NCI-H446 (cell line): Measurements from ENCODE around the gene MED12L.
"Not testable (repeated sequence)": the region's sequence is repeated elsewhere in the genome, so short reads cannot be mapped to it uniquely, and the experiment has no call there.

ENCODE experiments used
- DNase-seq, 2 experiments: peaks; one replicate each; lab custom pipeline; 2025; lab: John Stamatoyannopoulos, UW

Gene MED12L

GRCh38 chr3:151144016-151144415 is 58.6 kb downstream of the MED12L start:
- DNase-seq = no peak

GRCh38 chr3:151144760-151145159 is 59.3 kb downstream of the MED12L start:
- no peak for DNase-seq

- DNase-seq = no peak
These were observed 60.2 kb downstream of the MED12L start for GRCh38 chr3:151145713-151146070.

- DNase-seq = peak; percentile 47 to 81
These were observed 60.7 kb downstream of the MED12L start for GRCh38 chr3:151146071-151146730.

GRCh38 chr3:151146731-151147091 is 61.2 kb downstream of the MED12L start:
- no peak for DNase-seq

- DNase-seq = no peak
These were observed 61.8 kb downstream of the MED12L start for GRCh38 chr3:151147299-151147698.

- no peak for DNase-seq
These were observed 67.1 kb downstream of the MED12L start for GRCh38 chr3:151152455-151153079.

- no peak for DNase-seq
These were observed 69.1 kb downstream of the MED12L start for GRCh38 chr3:151154566-151154965.

- DNase-seq = no peak
These were observed 70.1 kb downstream of the MED12L start for GRCh38 chr3:151155409-151156128.

GRCh38 chr3:151156618-151157216 is 71.3 kb downstream of the MED12L start:
- peak; percentile 22 to 74 for DNase-seq

GRCh38 chr3:151159806-151160205 is 74.3 kb downstream of the MED12L start:
- DNase-seq = no peak

GRCh38 chr3:151165226-151165625 is 79.8 kb downstream of the MED12L start:
- no peak for DNase-seq

GRCh38 chr3:151166161-151166560 is 80.7 kb downstream of the MED12L start:
- no peak for DNase-seq

- DNase-seq = peak; percentile 19 to 67
These were observed 83.0 kb downstream of the MED12L start for GRCh38 chr3:151168269-151169094.

GRCh38 chr3:151169262-151169947 is 83.9 kb downstream of the MED12L start:
- no peak for DNase-seq

- DNase-seq = not testable (repeated sequence)
These were observed 84.7 kb downstream of the MED12L start for GRCh38 chr3:151169948-151170679.

- no peak for DNase-seq
These were observed 85.8 kb downstream of the MED12L start for GRCh38 chr3:151171145-151171757.

GRCh38 chr3:151174351-151174750 is 88.9 kb downstream of the MED12L start:
- DNase-seq = no peak

- no peak for DNase-seq
These were observed 90.5 kb downstream of the MED12L start for GRCh38 chr3:151175952-151176351.

- DNase-seq = no peak
These were observed 92.9 kb downstream of the MED12L start for GRCh38 chr3:151178208-151178845.
